GM21528 (cell line): ENCODE measurements around the gene TNNI2.

ENCODE experiments used
- ATAC-seq: cut with Tn5 transposase; IDR thresholded peaks from one replicate; pipeline ENCODE4 v1.9.1; 2021; ENCODE audit warnings: mild to moderate bottlenecking, moderate library complexity; ENCODE audit not compliant: unreplicated experiment, low FRiP score

TNNI2 gene

GRCh38 chr11:1857064-1857463 lies 18.3 kb downstream of the TNNI2 start:
- no peak for ATAC-seq

- ATAC-seq, result no peak
These were observed 19.4 kb downstream of the TNNI2 start for GRCh38 chr11:1858154-1858553.

- no peak for ATAC-seq
These were observed 19.8 kb downstream of the TNNI2 start for GRCh38 chr11:1858576-1858975.

GRCh38 chr11:1859004-1859403 lies 20.2 kb downstream of the TNNI2 start:
- no peak for ATAC-seq

- no peak for ATAC-seq
These were observed 21.3 kb downstream of the TNNI2 start for GRCh38 chr11:1860108-1860507.

- no peak for ATAC-seq
These were observed 22.9 kb downstream of the TNNI2 start for GRCh38 chr11:1861435-1862411.

- no peak for ATAC-seq
These were observed 24.0 kb downstream of the TNNI2 start for GRCh38 chr11:1862588-1863351.

- no peak for ATAC-seq
These were observed 24.8 kb downstream of the TNNI2 start for GRCh38 chr11:1863352-1864216.

- ATAC-seq, result no peak
These were observed 25.4 kb downstream of the TNNI2 start for GRCh38 chr11:1864231-1864630.

GRCh38 chr11:1864831-1865665 lies 26.3 kb downstream of the TNNI2 start:
- ATAC-seq, result no peak

GRCh38 chr11:1866226-1866625 lies 27.4 kb downstream of the TNNI2 start:
- ATAC-seq, result no peak

- ATAC-seq, result no peak
These were observed 28.0 kb downstream of the TNNI2 start for GRCh38 chr11:1866776-1867175.

GRCh38 chr11:1867381-1867780 lies 28.6 kb downstream of the TNNI2 start:
- no peak for ATAC-seq

GRCh38 chr11:1868056-1868635 lies 29.4 kb downstream of the TNNI2 start:
- ATAC-seq, result no peak

GRCh38 chr11:1868636-1869291 lies 30.0 kb downstream of the TNNI2 start:
- no peak for ATAC-seq

- no peak for ATAC-seq
These were observed 30.9 kb downstream of the TNNI2 start for GRCh38 chr11:1869427-1870325.

- no peak for ATAC-seq
These were observed 31.5 kb downstream of the TNNI2 start for GRCh38 chr11:1870326-1870696.
